Superior temporal gyrus (tissue), 1 donor: ENCODE measurements around the gene GFM1.
A peak's percentile ranks its signal among the peaks of the same experiment; 100 is the strongest.

Experiments
- DNase-seq: peaks from one replicate; pipeline ENCODE4 v3.0.0-alpha.2; 2016; ENCODE audit errors: extremely low spot score

GFM1 gene

DNA sequence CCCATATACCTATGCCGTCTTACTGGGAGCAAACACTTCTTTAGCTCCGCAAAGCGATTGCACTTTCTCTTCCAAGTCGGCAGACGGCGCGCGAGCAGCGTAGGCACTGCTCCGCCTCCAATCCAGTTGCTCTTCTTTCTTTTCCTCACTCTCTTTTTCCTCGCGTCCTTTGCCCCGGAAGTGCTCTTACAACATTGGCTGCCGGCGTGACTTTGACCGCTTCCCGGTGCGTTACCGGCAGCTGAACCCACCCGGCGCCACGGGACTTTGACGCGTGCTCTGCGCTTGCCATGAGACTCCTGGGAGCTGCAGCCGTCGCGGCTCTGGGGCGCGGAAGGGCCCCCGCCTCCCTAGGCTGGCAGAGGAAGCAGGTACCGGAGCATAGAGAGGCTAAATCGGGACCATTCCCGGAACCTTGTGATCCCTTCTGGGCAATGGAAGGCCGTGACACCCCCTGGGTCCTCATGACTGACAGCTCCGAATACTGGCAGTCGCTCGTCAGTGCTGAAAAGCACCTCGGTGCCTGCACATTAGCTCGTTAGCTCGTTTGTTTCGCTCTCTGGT is at the start of gene GFM1:
GFM1 (plus strand) TSS at position 183 of the 564 bp plus-strand sequence; CDS start at position 291, 108 bp downstream.
- DNase-seq: peak; percentile 99

DNA sequence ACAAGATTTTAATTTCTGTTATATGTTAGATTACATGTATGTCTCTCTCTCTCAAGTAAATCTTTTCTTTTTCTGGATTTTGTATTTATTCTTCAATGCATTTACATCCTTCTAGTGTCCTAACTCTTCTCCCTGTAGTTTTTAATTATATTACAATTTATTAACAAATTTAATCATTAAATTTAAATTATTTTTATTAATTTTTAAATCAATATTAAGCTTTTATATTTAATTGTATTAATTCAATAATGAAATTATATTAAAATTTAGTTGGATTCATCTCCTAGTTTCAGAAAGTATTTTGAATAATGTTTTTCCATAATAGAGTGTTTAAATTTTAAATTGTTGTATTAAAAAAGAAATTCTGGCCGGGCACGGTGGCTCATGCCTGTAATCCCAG is 43.5 kb upstream of the GFM1 start:
- DNase-seq: no peak

DNA sequence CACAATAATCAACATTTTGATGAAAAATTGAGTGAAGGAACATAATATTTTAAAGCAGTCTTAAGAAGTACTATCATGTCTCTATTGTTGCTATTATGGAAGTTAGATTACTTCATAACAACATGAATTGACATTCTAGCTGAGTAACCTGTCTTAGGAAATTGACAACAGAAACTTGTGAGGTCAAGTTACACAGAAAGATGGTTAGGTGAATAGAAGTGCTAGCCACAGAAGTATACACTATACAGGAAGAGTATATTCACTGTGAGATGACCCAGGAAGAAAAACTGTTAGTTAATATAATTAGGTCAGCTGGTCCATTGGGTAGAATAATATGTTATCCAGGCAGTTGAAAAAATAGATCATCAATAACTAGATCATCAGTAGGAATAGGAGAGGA is 42.1 kb upstream of the GFM1 start:
- no peak for DNase-seq

DNA sequence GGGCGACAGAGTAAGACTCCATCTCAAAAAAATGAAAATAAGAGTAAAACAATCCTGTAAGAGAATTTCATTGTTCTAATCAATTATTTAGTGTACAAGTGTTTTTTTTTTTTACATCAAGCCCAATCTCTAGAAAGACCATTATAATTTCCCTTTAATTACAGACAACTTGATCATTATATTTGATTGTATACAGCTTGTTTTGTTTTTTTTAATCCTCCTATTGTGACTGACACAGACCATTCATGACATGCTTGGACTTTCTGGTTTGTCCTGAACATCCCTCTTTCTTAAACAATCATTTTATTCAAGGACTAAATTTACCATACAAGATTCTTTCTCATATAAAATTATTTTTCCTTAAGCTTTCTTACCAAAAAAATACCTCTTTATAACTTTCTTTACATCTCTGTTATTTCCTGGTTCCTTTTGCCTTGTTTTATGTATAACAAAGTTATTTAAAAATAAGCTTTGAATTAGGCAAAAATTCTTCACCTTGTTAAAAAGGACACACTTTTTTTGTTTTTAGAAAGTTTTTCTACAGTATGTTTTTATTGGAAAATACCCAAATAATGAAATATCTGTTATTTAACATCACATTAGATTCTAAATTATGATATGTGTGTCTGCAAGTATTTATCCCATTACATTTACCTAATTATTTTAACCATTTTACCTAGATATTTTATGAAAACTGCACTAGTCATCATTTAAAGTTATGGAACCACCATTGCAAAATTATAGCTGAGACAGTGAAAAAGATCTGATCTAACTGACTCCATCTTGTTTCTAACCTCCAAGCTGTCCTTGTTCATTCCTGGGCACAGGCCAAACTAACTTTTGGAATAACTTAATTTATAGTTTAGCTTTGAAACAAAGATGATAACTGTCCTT is 26.1 kb upstream of the GFM1 start:
- DNase-seq: no peak

DNA sequence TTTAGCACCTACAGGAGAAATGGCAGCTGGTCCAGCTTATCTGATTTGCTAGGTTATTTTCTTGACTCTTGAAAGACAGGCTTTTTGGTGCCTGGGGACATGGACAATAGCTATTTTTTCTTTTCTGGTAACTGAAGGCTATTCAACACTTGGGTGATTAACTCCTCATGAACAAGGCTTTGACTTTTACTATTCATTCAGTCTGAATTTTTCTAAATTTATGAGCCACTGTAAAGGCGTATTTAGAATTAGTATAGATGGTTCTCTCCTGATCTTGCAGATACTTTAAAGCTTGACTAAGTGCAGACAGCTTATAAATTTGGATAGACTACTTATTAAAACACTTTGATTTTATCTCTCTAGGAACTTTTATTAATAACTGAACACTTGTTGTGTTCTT is 18.4 kb upstream of the GFM1 start:
- DNase-seq: no peak

DNA sequence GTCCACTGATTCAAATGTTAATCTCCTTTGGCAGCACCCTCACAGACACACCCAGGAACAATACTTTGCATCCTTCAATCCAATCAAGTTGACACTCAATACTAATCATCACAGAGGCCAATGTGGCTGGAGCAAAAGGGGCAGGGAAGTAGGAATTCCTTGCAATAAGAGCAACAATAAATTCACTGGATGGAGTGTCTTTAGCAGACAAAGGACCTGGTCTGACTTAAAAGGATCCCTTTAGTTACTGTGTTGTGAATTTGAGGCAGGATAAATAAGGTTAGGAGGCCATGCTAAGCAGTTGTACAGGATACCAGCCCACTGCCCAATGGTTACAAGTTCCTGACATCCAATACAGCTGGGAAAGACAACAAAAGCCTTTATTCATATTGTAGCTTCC is 12.3 kb upstream of the GFM1 start:
- no peak for DNase-seq

DNA sequence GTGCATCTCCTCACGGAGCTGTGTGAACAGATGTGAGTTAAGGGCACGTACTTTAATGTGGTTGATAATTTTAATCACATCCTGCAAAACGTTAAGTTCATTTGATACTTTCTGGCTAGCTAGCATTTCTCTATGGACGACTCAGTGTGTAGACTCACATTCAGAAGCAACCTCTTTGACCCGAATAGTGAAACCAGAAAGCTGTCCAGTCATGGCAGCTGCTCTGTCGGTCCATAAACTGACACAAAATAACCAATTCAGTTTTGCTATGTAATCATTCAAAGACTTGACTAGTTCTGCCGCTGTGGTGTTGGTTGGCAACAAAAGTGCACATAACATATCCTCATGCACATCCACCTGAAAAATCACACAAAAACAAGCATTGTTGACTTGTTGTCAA is 3.7 kb upstream of the GFM1 start:
- no peak for DNase-seq

DNA sequence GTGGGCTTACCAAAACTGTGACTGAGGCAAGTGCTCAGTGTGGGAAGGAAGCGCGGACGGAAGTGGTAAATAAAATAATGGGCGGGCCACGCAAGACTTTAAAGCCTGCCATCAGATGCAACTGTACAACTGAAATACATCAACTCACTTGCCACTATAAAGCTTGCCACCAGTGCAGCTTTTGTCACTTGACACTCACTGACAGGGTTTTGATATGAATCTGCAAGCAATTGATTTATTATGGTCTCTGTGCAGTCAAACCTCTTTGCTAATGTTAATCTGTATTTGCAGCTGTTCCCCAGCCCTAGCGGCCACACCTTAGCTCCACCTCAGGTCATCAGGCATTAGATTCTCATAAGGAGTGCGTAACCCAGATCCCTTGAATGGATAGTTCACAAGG is 2.3 kb upstream of the GFM1 start:
- DNase-seq: no peak

DNA sequence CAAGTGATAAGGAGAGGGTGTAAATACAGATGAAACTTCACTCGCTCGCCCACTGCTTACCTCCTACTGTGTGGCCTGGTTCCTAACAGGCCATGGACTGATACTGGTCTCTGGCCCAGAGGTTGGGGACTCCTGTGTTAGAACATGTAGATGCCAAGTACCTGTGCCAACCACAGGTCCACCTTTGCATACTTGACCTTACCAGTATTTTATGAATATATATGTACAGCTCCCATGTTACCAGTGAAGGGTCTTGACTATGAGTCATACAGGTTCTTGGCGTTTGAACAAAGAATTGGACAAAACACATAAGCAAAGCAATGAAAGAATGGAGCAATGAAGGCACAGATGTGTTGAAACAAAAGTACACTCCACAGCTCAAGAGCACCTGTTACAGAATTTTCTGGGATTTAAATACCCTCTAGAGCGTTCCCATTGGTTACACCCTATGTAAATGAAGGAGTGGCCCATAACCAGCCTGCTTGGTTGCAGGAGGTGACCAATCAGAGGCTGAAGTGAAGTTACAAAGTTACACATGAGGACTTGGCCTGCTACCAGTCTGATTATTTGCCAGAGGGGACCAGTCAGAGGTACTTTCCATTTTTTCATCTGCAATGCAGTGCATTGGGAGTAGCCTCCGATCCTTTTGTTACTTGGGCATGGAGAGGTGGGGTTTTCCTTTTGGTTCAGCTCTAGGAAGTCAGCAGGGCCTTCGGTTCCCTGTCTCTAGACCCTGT is 1.7 kb upstream of the GFM1 start:
- DNase-seq: no peak

DNA sequence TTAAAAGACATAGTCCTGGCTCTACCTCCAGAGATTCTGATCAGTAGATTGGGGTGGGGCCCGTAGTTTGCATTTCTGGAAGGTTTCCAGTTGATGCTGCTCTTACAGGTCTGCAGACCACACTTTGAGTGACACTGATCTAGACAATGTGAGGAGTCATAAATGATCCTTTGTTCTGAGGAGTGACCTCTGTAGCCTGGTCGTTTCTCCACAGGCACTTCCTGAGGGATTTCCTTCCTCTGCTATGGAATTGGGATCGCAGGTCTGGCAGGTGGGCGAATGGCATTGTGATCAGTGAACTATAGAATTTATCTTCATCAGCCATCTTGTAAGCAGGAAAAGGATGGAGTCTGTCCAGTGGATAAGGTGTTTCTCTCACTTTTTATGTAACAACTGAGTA is 5.5 kb downstream of the GFM1 start:
- no peak for DNase-seq

DNA sequence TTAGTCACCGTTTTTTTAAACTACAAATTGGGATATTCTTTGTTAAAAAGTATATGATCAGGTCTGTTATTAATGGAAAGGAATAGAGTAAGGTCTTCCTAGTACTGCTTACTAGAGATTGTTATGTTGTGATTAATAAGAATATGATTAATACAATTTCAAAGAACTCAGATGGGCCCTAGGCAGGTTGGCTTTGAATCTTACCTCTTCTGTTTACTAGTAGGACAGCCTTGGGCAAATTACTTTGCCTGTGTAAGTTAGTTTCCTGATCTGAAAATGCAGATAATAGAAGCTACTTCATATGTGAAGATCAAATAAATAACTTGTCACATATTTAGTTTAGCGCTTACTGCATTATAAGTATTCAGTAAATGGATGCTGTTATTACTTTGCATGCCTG is 6.9 kb downstream of the GFM1 start:
- no peak for DNase-seq

DNA sequence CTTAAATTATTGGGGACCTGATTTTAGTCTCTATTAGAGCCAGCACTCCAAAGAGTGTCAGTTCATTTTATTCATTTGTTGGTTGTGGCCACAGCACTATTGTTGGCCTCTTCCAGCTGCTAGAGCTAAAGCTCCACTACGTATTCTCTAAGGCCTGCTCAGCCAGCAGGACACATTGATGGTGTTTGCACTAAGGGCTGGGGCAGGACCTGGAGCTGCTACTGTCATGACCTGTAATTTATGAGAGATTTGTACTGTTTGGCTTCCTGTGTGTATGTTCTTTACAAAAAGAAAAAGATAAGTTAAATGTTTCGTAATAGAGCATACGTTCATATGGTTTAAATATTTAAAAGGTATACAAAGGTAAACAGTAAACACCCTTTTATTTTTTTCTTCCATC is 8.1 kb downstream of the GFM1 start:
- no peak for DNase-seq

DNA sequence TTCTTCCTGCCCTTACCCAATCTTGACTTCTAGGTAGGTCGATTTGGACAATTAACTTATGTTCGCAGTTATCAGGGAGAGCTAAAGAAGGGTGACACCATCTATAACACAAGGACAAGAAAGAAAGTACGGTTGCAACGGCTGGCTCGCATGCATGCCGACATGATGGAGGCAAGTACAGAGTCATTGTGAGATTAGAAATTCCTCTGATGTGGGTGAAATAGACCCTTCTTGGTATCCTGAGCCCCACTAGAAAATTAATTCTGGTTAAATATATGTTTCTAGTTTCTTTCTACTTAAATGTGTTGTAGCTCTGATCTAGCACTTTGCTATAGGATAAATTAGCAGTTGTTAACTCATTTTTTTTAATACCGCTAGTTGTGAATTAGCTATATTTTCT is 14.6 kb downstream of the GFM1 start:
- DNase-seq: no peak

DNA sequence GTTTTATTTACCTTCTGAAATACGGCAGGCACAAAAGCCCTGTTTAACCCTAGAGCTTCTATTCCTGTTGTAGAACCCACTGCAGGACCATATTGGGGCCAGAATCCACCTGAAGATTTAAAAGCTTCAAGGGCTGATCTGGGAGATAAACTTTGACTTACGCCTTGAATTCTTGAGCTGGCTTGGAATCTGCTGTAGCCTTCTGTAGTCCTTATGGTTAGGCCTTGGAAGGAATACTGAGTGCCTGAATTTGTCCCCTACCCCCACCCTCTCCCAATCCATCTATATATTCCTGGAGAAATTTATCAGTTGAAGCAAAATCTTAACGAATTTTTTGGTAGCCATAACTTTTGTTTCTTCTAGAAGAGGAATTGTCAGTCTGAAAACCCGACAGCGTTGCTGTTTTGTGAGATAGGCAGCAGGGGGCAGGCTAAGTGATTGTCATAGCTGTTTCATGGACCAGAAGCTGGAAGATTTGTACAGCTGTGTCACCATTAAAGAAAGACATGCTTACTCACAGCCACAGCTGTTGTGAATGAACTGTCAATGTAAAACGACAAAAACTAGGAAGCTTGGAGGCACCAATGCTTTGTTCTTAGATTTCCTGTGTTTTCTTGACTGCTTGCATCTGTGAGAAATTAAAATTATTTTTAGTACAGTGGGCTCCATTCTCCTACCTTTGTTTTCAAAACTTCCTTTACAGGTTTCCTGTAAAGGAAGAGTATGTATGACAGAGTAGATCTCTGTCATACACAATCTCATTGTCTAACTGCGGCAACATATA is 15.3 kb downstream of the GFM1 start:
- peak; percentile 81 for DNase-seq

DNA sequence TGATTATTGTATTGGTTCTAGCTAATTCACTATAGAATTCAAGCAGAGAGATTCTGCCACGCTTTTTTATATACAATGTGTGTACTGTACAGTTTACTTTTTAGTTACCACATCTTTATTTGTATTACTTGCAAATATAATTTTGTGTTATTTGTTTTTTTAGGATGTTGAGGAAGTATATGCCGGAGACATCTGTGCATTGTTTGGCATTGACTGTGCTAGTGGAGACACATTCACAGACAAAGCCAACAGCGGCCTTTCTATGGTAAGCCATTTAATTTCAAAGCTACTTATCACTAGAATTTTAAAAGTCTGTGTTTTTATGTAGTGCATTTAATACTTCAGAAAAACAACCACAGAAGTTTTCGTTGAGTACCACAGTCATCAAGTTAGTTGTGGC is 16.4 kb downstream of the GFM1 start:
- DNase-seq: no peak

DNA sequence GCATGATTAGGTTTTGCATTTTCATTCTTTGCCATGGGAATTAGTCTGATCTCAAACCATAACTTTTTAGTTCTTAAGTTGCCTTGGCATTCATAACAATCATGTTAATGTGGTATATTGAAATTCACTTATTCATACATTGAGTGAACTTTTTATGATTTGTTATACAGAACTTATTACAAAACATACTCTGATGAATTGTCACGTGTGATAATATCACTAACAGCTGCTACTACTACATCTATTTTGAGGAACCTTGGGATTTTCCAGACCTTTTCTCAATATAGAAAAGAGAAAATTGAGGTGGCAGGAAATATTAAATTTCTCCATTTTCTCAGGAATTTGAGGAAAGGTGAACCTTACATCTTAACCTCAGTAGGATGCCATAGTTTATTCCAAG is 18.9 kb downstream of the GFM1 start:
- no peak for DNase-seq

DNA sequence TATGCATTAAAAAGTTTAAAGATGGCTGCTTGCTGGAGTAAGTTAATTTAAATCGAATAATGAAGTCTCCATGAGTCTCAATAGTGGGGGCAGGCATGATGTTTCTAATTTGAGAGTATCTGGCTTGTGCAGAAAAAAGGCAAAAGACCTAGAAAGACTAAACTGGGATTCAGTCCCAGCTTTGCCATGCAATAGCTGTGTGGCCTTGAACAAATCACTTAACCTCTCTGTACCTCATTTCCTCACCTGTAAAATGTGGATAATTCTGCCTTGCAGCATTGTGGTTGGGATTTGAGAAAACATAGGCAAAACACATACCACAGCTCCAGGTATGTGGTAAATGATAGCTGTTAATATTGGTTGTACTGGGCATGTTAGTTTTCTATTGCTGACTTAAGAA is 19.5 kb downstream of the GFM1 start:
- DNase-seq: no peak

DNA sequence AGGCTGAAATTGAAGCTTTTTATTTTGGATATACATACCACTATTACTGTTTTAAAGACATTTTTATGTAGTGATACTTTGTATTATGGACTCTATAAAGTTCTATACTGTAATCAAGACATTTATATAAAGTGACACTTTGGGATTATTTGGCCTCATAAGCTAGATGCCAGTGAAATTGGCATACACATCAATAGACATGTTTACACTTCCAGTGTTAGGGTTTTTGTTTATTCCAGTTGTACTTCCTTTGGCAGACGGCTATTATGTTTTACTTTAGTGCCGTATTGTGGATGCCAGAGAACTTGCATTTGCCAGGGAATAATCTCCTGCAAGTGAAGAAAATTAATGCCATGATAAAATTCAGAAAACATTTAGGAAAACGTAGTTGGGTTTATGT is 22.1 kb downstream of the GFM1 start:
- DNase-seq: no peak

DNA sequence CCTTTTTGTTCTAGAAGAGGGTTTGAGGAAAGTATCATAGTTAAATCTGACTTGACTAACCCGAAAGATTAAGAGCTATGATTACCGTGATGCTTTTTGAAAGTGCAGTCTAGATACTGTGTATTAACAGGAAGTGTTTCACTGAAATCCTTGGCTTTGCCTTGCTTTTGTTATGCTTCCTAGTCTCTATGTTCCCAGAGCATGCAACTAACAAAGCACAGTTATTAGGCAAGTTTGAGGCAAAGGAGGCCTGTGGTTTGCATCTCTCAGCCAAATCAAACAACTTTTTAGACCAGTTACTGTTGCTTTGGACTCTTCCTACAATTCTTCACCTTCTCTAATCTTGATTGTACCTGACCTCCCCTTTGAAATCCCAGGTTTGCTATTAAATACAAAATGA is 24.2 kb downstream of the GFM1 start:
- no peak for DNase-seq

DNA sequence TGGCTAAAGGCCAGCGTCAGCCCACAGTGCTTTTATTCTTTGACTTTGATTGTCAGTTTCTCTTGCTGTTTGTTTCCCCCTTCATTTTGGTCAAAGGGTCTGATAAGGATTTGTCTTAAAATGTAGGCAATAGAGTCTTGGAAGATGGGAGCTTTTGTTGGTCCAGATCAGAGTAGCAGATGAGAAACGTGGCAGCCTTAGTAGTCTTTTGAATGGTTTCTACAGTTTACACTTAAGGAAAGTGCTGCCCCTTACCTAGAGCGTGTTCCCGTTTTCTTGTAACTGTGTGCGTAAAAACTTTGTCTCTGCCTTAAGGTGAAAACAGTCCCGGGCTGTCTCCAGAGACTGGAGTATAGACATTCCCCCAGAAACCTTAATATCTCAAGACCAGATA is 27.5 kb downstream of the GFM1 start:
- no peak for DNase-seq

DNA sequence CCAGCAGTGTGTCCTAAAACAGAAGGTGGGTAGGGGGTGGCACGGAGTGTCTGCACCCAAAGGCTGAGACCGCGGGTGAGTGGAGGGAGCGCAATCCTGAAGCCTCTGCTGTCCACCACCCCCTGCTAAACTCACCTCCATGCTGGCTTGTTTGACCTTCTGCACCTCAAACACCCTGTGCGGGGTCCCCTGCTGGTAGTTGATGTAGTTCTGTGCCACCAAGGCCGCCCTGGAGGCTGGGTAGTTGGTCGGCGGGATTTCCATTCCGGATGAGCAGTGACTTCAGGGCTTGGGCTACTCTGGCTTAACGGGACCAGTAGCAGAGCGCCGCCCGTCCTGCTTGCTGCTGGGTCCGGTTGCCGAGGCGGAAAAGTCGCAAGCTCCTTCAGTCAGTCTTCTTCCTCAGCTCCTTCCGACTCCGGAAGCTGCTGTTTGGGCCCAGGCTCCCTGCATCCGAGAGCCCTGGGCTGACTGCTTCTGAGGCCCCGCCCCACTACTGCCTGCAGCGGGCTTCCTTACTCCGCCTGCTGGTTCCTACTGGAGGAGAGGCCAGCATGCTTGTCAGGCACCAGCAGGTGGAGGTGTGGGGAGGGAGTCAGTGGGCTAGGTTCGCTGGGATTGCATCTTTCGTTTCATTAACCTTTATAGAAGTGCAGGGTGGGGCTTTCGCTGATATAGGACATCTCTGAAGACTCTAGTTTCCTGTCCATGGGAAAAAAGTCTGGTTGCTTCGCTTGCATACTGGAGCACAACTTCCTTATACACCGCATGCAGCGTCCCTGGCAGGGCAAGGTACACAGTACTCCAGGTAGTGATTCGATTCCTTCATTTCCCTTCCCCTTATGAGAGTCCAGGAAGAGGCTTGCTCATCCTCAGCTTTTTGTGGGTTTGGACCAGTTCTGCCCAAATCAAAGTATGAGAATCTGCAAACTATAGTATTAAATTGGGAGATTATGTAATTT is 28.2 kb downstream of the GFM1 start, which contains the start of gene LXN:
LXN (minus strand) TSS at position 434 of the 962 bp plus-strand sequence; CDS start at position 264, 170 bp downstream.
- DNase-seq: no peak
